GM12872 (cell line): Measurements from ENCODE around the gene CNTNAP2.

Source experiments
- TF ChIP-seq, protein P1 (sequence below): IDR thresholded peaks from 3 replicates; pipeline ENCODE4 v1.5.1; 2011; ENCODE audit warnings: low read depth, mild to moderate bottlenecking, low read length, moderate library complexity; ENCODE audit not compliant: insufficient read depth

CNTNAP2 gene

DNA sequence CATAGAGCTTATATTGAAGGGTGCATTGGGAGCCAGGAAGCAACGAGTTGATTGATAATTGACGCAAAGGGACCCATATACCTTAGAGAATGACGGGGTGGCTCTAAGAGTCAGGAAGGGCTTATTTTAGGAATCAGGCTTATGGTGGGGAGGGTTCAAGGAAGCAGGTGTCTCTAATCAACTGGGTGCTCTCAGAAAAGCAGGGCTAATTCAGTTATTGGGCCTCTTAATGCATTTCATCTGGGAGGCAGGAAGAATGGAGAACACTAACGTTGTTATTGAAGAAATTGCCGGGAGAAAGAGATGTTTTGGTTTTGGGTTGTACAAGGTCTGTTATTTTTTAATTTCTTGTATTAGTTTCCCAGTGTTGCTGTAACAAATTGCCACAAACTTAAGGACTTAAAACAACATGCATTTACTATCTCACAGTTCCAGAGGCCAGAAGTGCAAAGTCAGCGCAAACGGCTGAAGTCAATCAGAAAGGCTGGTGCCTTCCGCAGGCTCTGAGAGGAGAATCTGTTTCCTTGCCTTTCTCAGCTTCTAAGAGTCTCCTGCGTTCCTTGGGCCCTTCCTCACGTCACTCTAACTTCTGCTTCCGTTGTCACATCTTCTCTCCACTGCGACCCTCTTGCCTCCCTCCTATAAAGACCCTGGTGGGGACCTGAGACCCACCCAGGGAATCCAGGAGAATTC lies 2145.5 kb downstream of the CNTNAP2 start:
- TF ChIP-seq, protein P1, sequence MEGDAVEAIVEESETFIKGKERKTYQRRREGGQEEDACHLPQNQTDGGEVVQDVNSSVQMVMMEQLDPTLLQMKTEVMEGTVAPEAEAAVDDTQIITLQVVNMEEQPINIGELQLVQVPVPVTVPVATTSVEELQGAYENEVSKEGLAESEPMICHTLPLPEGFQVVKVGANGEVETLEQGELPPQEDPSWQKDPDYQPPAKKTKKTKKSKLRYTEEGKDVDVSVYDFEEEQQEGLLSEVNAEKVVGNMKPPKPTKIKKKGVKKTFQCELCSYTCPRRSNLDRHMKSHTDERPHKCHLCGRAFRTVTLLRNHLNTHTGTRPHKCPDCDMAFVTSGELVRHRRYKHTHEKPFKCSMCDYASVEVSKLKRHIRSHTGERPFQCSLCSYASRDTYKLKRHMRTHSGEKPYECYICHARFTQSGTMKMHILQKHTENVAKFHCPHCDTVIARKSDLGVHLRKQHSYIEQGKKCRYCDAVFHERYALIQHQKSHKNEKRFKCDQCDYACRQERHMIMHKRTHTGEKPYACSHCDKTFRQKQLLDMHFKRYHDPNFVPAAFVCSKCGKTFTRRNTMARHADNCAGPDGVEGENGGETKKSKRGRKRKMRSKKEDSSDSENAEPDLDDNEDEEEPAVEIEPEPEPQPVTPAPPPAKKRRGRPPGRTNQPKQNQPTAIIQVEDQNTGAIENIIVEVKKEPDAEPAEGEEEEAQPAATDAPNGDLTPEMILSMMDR: no peak

DNA sequence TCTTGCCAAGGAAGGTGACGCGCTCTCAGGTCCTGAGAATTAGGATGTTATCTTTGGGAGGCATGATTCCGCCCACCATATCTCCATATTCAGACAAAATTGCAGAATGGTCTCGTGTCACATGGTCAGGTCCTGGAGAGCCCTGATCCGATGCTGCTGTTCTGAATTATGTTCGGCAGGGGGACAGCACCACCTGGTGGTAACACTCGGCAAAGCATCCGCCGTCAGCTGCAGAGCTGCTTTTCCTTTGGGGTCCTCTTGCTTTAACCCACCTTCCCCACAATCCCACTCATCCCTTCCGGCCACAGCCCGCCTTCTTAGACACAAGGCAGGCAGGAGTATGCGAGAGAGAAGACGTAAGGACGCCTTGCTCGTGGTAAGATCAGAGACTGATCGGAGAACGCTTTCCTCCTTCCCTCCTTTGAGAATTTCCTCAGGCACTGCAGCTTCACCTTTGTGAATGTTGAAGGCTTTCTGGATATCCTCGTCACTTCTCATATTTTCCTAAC lies 2146.2 kb downstream of the CNTNAP2 start:
- TF ChIP-seq, protein P1: peak; percentile 99

DNA sequence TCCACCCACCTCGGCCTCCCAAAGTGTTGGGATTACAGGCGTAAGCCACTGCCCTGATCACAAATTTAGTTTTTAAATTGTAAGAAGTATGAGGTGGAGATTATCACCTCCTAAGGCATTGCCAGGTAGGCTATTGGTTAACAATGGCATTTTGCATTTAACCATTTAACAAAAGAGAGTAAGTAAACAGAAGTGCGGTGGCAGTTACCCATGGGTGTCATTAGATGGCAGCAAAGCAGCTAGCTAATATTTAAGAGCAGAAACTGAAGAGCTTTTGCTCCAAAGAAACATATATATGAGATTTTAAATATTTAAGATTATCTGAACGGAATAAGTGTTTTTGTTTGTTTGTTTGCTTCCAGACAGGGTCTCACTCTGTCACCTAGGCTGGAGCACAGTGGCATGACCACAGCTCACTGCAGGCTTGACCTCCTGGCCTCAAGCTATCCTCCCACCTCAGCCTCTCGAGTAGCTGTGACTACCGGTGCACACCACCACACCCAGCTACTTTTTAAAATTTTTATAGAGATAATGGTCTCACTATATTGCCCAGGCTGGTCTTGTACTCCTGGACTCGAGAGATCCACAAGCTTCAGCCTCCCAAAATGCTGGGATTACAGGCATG lies 2148.4 kb downstream of the CNTNAP2 start:
- TF ChIP-seq, protein P1: peak; percentile 75

DNA sequence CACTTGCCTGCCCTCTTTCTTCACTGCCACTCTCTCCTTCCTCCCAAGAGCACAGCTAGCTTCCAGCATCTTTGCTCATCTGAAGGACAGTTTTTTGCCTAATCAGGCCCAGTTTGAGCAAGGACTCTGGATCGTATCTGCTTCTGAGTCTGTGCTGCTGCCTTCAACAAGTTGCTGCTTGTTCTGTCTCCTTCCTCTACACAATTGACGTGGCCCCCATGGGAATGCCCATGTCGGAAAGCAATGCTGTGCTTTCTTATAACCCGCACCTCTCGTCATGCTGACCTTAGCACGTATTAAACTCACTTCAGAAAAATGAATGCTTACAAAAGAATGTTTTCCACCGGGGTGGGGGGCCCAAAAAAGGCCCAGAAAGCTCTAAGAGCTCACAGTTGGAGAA lies 2149.3 kb downstream of the CNTNAP2 start:
- TF ChIP-seq, protein P1: no peak

DNA sequence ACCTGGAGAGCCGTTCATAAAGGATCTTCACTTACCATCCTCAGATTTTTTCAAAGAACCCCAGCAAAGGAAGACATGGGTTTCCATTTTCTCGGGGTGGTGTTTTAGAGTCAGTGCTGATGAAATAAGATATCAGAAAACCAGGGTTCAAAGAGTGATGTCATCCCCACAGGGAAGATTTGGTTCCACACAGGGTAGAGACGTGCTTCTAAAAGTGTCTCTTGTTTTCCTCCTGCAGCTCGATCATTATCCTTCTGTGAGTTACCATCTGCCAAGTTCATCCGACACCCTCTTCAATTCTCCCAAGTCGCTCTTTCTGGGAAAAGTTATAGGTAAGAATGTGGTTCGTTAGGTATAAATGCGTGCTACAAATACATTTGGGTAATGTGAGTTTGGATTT lies 2150.2 kb downstream of the CNTNAP2 start:
- TF ChIP-seq, protein P1: no peak

DNA sequence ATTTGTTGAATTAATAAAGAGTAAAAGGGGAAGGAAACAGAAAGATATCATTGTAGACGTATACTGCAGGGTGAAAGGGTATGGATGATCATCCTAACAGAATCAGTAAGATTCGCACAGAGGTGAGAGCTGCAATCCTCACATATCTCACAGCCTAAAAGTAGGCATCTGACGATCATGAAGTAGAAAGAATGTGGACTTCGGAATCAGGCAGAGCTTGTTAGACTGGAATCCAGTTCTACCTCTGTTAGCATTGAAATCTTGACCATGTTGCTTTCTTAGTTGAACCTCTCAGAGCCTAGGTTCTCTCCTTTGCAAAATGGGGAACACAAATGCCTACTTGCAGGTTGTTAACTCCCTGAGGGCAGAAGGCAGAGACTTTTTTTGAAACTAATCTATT lies 2154.0 kb downstream of the CNTNAP2 start:
- TF ChIP-seq, protein P1: no peak

DNA sequence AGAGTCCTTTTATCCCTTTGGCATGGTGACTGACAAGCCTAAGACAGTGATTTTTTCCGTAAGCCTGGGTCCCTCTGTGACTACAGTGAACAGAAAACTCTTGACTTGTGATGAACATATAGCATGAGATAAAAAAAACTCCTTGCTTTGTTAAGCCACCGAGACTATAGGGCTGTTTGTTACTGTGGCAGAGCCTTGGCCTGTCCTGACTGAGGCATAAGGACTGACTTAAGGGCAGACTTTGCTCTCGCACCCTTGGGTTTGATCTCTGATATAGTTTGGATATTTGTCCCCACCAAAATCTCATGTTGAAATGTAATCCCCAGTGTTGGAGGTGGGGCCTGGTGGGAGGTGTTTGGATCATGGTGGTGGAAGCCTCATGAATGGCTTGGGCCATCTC lies 2157.5 kb downstream of the CNTNAP2 start:
- TF ChIP-seq, protein P1: no peak
